Camera-type eye (tissue), 1 donor: ENCODE data around the gene SPANXD. TPM values are rescaled to one million over a fixed set of nuclear protein-coding genes. Genes with fewer than 3 reads are reported as not detected.

ENCODE experiments used
- total RNA-seq: library from RNA; depleted of rRNA; stranded (reverse); fragments of >200 nt; gene quantifications from one replicate; pipeline ENCODE4 v1.2.3, GENCODE V29; 2014

The SPANXD gene
- total RNA-seq = not detected

GRCh38 chrX:141698639-141699038, at the start of gene SPANXD:
Gene SPANXD, minus strand, starts transcription at chrX:141698739. Its CDS starts 334 bp downstream, at chrX:141698405.

Other genes starting within 250 kb of the SPANXD start
- not detected for gene SPANXA1, start 114.0 kb downstream of the SPANXD start, total RNA-seq
- not detected for gene SPANXA2, start 109.0 kb downstream of the SPANXD start, total RNA-seq
- not detected for gene MAGEC3, start 139.6 kb upstream of the SPANXD start, total RNA-seq
- not detected for gene MAGEC1, start 205.2 kb upstream of the SPANXD start, total RNA-seq